ENCODE results near the gene AGMAT. TPM values are rescaled to one million over a fixed set of nuclear protein-coding genes. Genes with fewer than 3 reads are reported as not detected.

AGMAT gene
- total RNA-seq, 1 donor = 2.2 TPM

- Histone ChIP-seq H3K4me1 (ENCODE audit: insufficient read depth, low read length) (peaks cover 28% of the 10 kb centered on the region), H3K4me3 (ENCODE audit: insufficient read depth, low read length) (peak overlapping the region; percentile 93), H3K79me2 (ENCODE audit: insufficient read depth, low read length) (peaks cover 34% of the 10 kb centered on the region), H3K27ac (ENCODE audit: low read depth, low read length) (peak overlapping the region; percentile 78), H4K20me1 (ENCODE audit: insufficient read depth, low read length) (no peaks in the 10 kb centered on the region), H3K36me3 (ENCODE audit: insufficient read depth, low read length) (peaks cover under 1% of the 10 kb centered on the region), H3K9me3 (ENCODE audit: low read depth, low read length) (no peaks in the 10 kb centered on the region), H3K4me2 (ENCODE audit: insufficient read depth, low read length) (peak overlapping the region; percentile 92), H3K27me3 (ENCODE audit: insufficient read depth, low read length) (no peaks in the 10 kb centered on the region), H2AFZ (ENCODE audit: low read length) (peak overlapping the region; percentile 90)
- TF ChIP-seq CTCF (IDR thresholded peaks at IDR 0.05; ENCODE audit: extremely low read depth, low read depth, low read length) = no peak
- peak; percentile 90 for DNase-seq (ENCODE audit: insufficient read length, low spot score, missing footprints)
Observed at GRCh38 chr1:15525050-15526020, 59.5 kb downstream of the AGMAT start.

DNA sequence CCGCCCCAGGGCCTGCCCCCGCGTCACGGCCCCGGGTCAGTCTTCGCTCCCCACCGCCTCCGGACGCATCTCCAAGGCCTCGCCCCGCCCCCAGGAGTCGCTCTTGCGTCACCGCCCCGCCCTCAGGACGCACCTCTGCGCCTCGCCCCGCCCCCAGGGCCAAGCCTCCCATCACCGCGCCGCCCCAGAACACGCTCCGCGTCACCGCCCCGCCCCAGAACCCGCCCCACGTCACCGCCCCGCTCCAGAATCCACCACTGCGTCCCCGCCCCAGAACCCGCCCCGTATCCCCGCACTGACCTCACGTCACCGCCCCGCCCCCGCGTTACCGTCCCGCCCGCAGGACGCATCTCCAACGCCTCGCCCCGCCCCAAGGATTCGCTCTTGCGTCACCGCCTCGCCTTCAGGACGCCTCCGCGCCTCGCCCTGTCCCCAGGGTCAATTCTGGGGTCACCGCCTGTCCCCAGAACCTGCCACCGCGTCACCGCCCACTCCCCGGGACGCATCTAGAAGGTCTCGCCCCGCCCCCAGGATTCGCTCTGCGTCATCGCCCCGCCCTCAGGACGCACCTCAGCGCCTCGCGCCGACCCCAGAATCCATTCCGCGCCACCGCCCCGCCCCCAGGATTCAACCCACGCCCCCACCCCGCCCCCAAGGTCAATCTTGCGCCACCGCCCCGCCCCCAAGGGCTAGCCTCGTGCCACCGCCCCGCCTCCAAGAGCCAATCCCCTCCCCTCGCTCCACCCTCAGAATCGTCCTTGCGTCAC, 60.4 kb downstream of the AGMAT start:
- TF ChIP-seq CTCF (IDR thresholded peaks at IDR 0.05; ENCODE audit: extremely low read depth, low read depth, low read length) = no peak
- peak; percentile 97 for DNase-seq (ENCODE audit: insufficient read length, low spot score, missing footprints)
- Histone ChIP-seq H3K27me3 (ENCODE audit: insufficient read depth, low read length) (no peaks in the 10 kb centered on the region), H3K27ac (ENCODE audit: low read depth, low read length) (peak overlapping the region; percentile 93), H3K9me3 (ENCODE audit: low read depth, low read length) (no peaks in the 10 kb centered on the region), H3K4me3 (ENCODE audit: insufficient read depth, low read length) (peak overlapping the region; percentile 95), H3K4me2 (ENCODE audit: insufficient read depth, low read length) (peak overlapping the region; percentile 67), H3K79me2 (ENCODE audit: insufficient read depth, low read length) (peaks cover 31% of the 10 kb centered on the region), H2AFZ (ENCODE audit: low read length) (peak overlapping the region; percentile 66), H3K4me1 (ENCODE audit: insufficient read depth, low read length) (peaks cover 28% of the 10 kb centered on the region), H3K36me3 (ENCODE audit: insufficient read depth, low read length) (no peaks in the 10 kb centered on the region), H4K20me1 (ENCODE audit: insufficient read depth, low read length) (no peaks in the 10 kb centered on the region)

DNA sequence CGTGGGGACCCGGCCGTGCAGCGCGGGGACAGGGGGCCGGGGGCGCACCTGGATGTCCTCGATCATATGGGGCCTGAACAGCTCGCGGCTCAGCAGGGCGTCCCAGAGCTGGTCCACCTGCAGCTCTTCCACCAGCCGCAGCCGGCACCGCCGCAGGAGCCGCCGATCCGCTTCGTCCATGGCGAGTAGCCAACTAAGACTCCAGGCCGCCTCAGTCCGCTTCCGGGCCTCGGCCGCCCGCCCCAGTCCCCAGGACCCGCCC, 60.9 kb downstream of the AGMAT start, which contains the start of gene CASP9:
CASP9 (minus strand) TSS at position 195 of the 262 bp plus-strand sequence; CDS start at position 180, 15 bp downstream.
- no peaks in the 10 kb centered on the region for H3K27me3 ChIP-seq (ENCODE audit: insufficient read depth, low read length)
- no peak for TF ChIP-seq CTCF (IDR thresholded peaks at IDR 0.05; ENCODE audit: extremely low read depth, low read depth, low read length)
- H3K4me3 ChIP-seq (ENCODE audit: insufficient read depth, low read length) = peak within 1 kb of the TSS; percentile 95
- H3K4me1 ChIP-seq (ENCODE audit: insufficient read depth, low read length) = peaks cover 28% of the 10 kb centered on the region
- H3K4me2 ChIP-seq (ENCODE audit: insufficient read depth, low read length) = peak within 1 kb of the TSS; percentile 98
- DNase-seq (ENCODE audit: insufficient read length, low spot score, missing footprints) = peak; percentile 75
- H3K36me3 ChIP-seq (ENCODE audit: insufficient read depth, low read length) = no peaks in the 10 kb centered on the region
- no peaks in the 10 kb centered on the region for H4K20me1 ChIP-seq (ENCODE audit: insufficient read depth, low read length)
- H3K79me2 ChIP-seq (ENCODE audit: insufficient read depth, low read length) = peaks cover 30% of the 10 kb centered on the region
- peak within 1 kb of the TSS; percentile 97 for H2AFZ ChIP-seq (ENCODE audit: low read length)
- H3K27ac ChIP-seq (ENCODE audit: low read depth, low read length) = peak within 1 kb of the TSS; percentile 93
- H3K9me3 ChIP-seq (ENCODE audit: low read depth, low read length) = no peaks in the 10 kb centered on the region

Measured in osteoblast (primary cell).